ENCODE data around the gene MRTFB. TPM values are rescaled to one million over a fixed set of nuclear protein-coding genes. Genes with fewer than 3 reads are reported as not detected.
A peak's percentile ranks its signal among the peaks of the same experiment; 100 is the strongest.

The MRTFB gene
- total RNA-seq, 2 experiments from 2014 or later: 8.2 to 8.4 TPM

GRCh38 chr16:14264327-14264943 lies 193.3 kb downstream of the MRTFB start:
- CTCF ChIA-PET: interaction anchor here (0.6 to 1.3 kb wide), 2 partner anchors 13 to 18 kb away, joined by 3 to 6 read pairs; no protein-coding TSS in a partner anchor
- peaks cover 33% of the 10 kb centered on the region for H3K36me3 Mint-ChIP-seq (ENCODE audit: low read depth)
- peaks cover 3% of the 10 kb centered on the region for H3K9me3 Mint-ChIP-seq
- intact Hi-C loops (cut with micrococcal nuclease): no loop called here
- no peaks in the 10 kb centered on the region for H3K27me3 Mint-ChIP-seq (ENCODE audit: low read depth)
- no peak for DNase-seq
- no peak overlapping the region for H3K27ac Mint-ChIP-seq
- no peaks in the 10 kb centered on the region for H3K4me1 Mint-ChIP-seq (ENCODE audit: low read depth)
- H3K4me3 Mint-ChIP-seq: no peak overlapping the region

- H3K27ac Mint-ChIP-seq: no peak overlapping the region
- peaks cover 30% of the 10 kb centered on the region for H3K36me3 Mint-ChIP-seq (ENCODE audit: low read depth)
- H3K9me3 Mint-ChIP-seq: peaks cover 16% of the 10 kb centered on the region
- intact Hi-C loops (cut with micrococcal nuclease): no loop called here
- H3K27me3 Mint-ChIP-seq (ENCODE audit: low read depth): no peaks in the 10 kb centered on the region
- CTCF ChIA-PET: no interaction called here
- no peak for DNase-seq
- no peaks in the 10 kb centered on the region for H3K4me1 Mint-ChIP-seq (ENCODE audit: low read depth)
- H3K4me3 Mint-ChIP-seq: no peak overlapping the region
Measured at GRCh38 chr16:14268073-14268472, 197.0 kb downstream of the MRTFB start.

GRCh38 chr16:14275934-14276333 lies 204.8 kb downstream of the MRTFB start:
- Mint-ChIP-seq H3K4me1 (ENCODE audit: low read depth) (no peaks in the 10 kb centered on the region), H3K4me3 (no peak overlapping the region), H3K27ac (no peak overlapping the region), H3K36me3 (ENCODE audit: low read depth) (no peaks in the 10 kb centered on the region), H3K9me3 (peaks cover 3% of the 10 kb centered on the region), H3K27me3 (ENCODE audit: low read depth) (no peaks in the 10 kb centered on the region)
- intact Hi-C loops (cut with micrococcal nuclease): no loop called here
- CTCF ChIA-PET: no interaction called here
- DNase-seq: no peak

GRCh38 chr16:14278749-14279148 lies 207.6 kb downstream of the MRTFB start:
- H3K4me3 Mint-ChIP-seq: no peak overlapping the region
- DNase-seq: no peak
- H3K36me3 Mint-ChIP-seq (ENCODE audit: low read depth): no peaks in the 10 kb centered on the region
- no peaks in the 10 kb centered on the region for H3K27me3 Mint-ChIP-seq (ENCODE audit: low read depth)
- CTCF ChIA-PET: interaction anchor here (0.5 to 0.7 kb wide), 5 partner anchors 19 to 336 kb away, joined by 3 to 7 read pairs (median 4); no protein-coding TSS in a partner anchor
- no peaks in the 10 kb centered on the region for H3K4me1 Mint-ChIP-seq (ENCODE audit: low read depth)
- no peaks in the 10 kb centered on the region for H3K9me3 Mint-ChIP-seq
- intact Hi-C loops (cut with micrococcal nuclease): no loop called here
- no peak overlapping the region for H3K27ac Mint-ChIP-seq

- no peak overlapping the region for H3K27ac Mint-ChIP-seq
- CTCF ChIA-PET: no interaction called here
- peaks cover 2% of the 10 kb centered on the region for H3K4me1 Mint-ChIP-seq (ENCODE audit: low read depth)
- intact Hi-C loops (cut with micrococcal nuclease): no loop called here
- no peaks in the 10 kb centered on the region for H3K9me3 Mint-ChIP-seq
- no peak for DNase-seq
- H3K36me3 Mint-ChIP-seq (ENCODE audit: low read depth): no peaks in the 10 kb centered on the region
- H3K27me3 Mint-ChIP-seq (ENCODE audit: low read depth): no peaks in the 10 kb centered on the region
- no peak overlapping the region for H3K4me3 Mint-ChIP-seq
Measured at GRCh38 chr16:14280541-14280940, 209.4 kb downstream of the MRTFB start.

GRCh38 chr16:14283786-14284185 lies 212.7 kb downstream of the MRTFB start:
- H3K27ac Mint-ChIP-seq: no peak overlapping the region
- intact Hi-C loops (cut with micrococcal nuclease): no loop called here
- H3K4me1 Mint-ChIP-seq (ENCODE audit: low read depth): peaks cover 8% of the 10 kb centered on the region
- CTCF ChIA-PET: no interaction called here
- H3K36me3 Mint-ChIP-seq (ENCODE audit: low read depth): no peaks in the 10 kb centered on the region
- H3K4me3 Mint-ChIP-seq: no peak overlapping the region
- DNase-seq: no peak
- no peaks in the 10 kb centered on the region for H3K27me3 Mint-ChIP-seq (ENCODE audit: low read depth)
- peaks cover 2% of the 10 kb centered on the region for H3K9me3 Mint-ChIP-seq

GRCh38 chr16:14284371-14284770 lies 213.3 kb downstream of the MRTFB start:
- Mint-ChIP-seq H3K27me3 (ENCODE audit: low read depth) (no peaks in the 10 kb centered on the region), H3K4me3 (peak overlapping the region; percentile 37), H3K4me1 (ENCODE audit: low read depth) (peaks cover 8% of the 10 kb centered on the region), H3K9me3 (peaks cover 8% of the 10 kb centered on the region), H3K36me3 (ENCODE audit: low read depth) (peaks cover 2% of the 10 kb centered on the region), H3K27ac (no peak overlapping the region)
- no peak for DNase-seq
- CTCF ChIA-PET: interaction anchor here (1.3 kb wide), 1 partner anchor 361 kb away, joined by 3 read pairs; no protein-coding TSS in a partner anchor
- intact Hi-C loops (cut with micrococcal nuclease): no loop called here

GRCh38 chr16:14284930-14285512 lies 213.9 kb downstream of the MRTFB start:
- peaks cover 8% of the 10 kb centered on the region for H3K4me1 Mint-ChIP-seq (ENCODE audit: low read depth)
- peaks cover 2% of the 10 kb centered on the region for H3K36me3 Mint-ChIP-seq (ENCODE audit: low read depth)
- intact Hi-C loops (cut with micrococcal nuclease): loop anchor here (1.0 to 5.0 kb wide), 7 partner anchors 36 to 366 kb away; partner anchors contain the start of genes BFAR, MRTFB and PARN
- H3K4me3 Mint-ChIP-seq: peak overlapping the region; percentile 83
- H3K9me3 Mint-ChIP-seq: peaks cover 13% of the 10 kb centered on the region
- CTCF ChIA-PET: interaction anchor here (1.0 to 1.6 kb wide), 4 partner anchors 19 to 366 kb away, joined by 3 to 7 read pairs (median 5); partner anchors contain the start of gene ERCC4
- H3K27ac Mint-ChIP-seq: peak overlapping the region; percentile 76
- DNase-seq: peak; percentile 75
- H3K27me3 Mint-ChIP-seq (ENCODE audit: low read depth): no peaks in the 10 kb centered on the region

- intact Hi-C loops (cut with micrococcal nuclease): loop anchor here (1.0 to 5.0 kb wide), 8 partner anchors 16 to 366 kb away; partner anchors contain the start of genes BFAR, MRTFB and PARN
- Mint-ChIP-seq H3K27ac (peak overlapping the region; percentile 76), H3K4me1 (ENCODE audit: low read depth) (peaks cover 8% of the 10 kb centered on the region), H3K27me3 (ENCODE audit: low read depth) (no peaks in the 10 kb centered on the region), H3K36me3 (ENCODE audit: low read depth) (peaks cover 2% of the 10 kb centered on the region), H3K9me3 (peaks cover 16% of the 10 kb centered on the region), H3K4me3 (peak overlapping the region; percentile 83)
- peak; percentile 94 for DNase-seq
- CTCF ChIA-PET: interaction anchor here (0.8 to 1.6 kb wide), 7 partner anchors 18 to 366 kb away, joined by 3 to 7 read pairs (median 4); partner anchors contain the start of gene ERCC4
Measured at GRCh38 chr16:14285513-14286367, 214.6 kb downstream of the MRTFB start.

GRCh38 chr16:14286368-14287230 lies 215.5 kb downstream of the MRTFB start:
- H3K36me3 Mint-ChIP-seq (ENCODE audit: low read depth): peaks cover 2% of the 10 kb centered on the region
- intact Hi-C loops (cut with micrococcal nuclease): loop anchor here (1.0 to 5.0 kb wide), 5 partner anchors 15 to 349 kb away; partner anchors contain the start of genes BFAR, MRTFB and PARN

GRCh38 chr16:14289692-14290340 lies 218.7 kb downstream of the MRTFB start:
- intact Hi-C loops (cut with micrococcal nuclease): loop anchor here (1.0 to 5.0 kb wide), 5 partner anchors 41 to 353 kb away; partner anchors contain the start of genes BFAR, MRTFB and PARN
- H3K27ac Mint-ChIP-seq: no peak overlapping the region
- peak; percentile 50 for DNase-seq
- H3K27me3 Mint-ChIP-seq (ENCODE audit: low read depth): no peaks in the 10 kb centered on the region
- peaks cover 16% of the 10 kb centered on the region for H3K9me3 Mint-ChIP-seq
- H3K4me3 Mint-ChIP-seq: no peak overlapping the region
- peaks cover 6% of the 10 kb centered on the region for H3K4me1 Mint-ChIP-seq (ENCODE audit: low read depth)
- H3K36me3 Mint-ChIP-seq (ENCODE audit: low read depth): peaks cover 2% of the 10 kb centered on the region
- CTCF ChIA-PET: interaction anchor here (0.7 to 1.5 kb wide), 5 partner anchors 39 to 371 kb away, joined by 3 to 12 read pairs (median 4); partner anchors contain the start of gene ERCC4

More at GRCh38 chr16:14286368-14287230, 215.5 kb downstream of the MRTFB start:
- Mint-ChIP-seq H3K27ac (no peak overlapping the region), H3K4me1 (ENCODE audit: low read depth) (peaks cover 8% of the 10 kb centered on the region), H3K27me3 (ENCODE audit: low read depth) (no peaks in the 10 kb centered on the region), H3K4me3 (peak overlapping the region; percentile 83), H3K9me3 (peaks cover 16% of the 10 kb centered on the region)
- peak; percentile 43 for DNase-seq
- CTCF ChIA-PET: interaction anchor here (0.6 to 1.6 kb wide), 6 partner anchors 17 to 367 kb away, joined by 4 to 7 read pairs (median 5); partner anchors contain the start of gene ERCC4
